Right lobe of liver (tissue), 6 donors: ENCODE measurements around the gene SRPK2. TPM values are rescaled to one million over a fixed set of nuclear protein-coding genes. Genes with fewer than 3 reads are reported as not detected.

Experiments used
- ATAC-seq, 4 donors: fragments of 200-7000 bp; cut with Tn5 transposase; one replicate each; pipeline ENCODE4 v1.9.1; 2020; ENCODE audit warnings: mild to moderate bottlenecking in 4 of 4, moderate library complexity in 4 of 4
- DNase-seq, 3 donors: peaks; one replicate each; pipeline ENCODE4 v3.0.0-alpha.2; 2020
- H3K27ac ChIP-seq, 3 donors: fragments of 200-600 bp; one replicate each; pipeline ENCODE4 v1.8.0; 2022
- H3K27me3 ChIP-seq, 2 donors: fragments of 200-600 bp; one replicate each; pipeline ENCODE4 v1.8.0; 2022
- H3K36me3 ChIP-seq, 4 donors: fragments of 200-600 bp; sonication (generic) in 1 of 4; one replicate each; pipeline versions ENCODE4 v1.5.1 to v1.8.0; 2017 to 2022; ENCODE audit warnings: control low read depth in 1 of 4
- H3K4me1 ChIP-seq, 4 donors: fragments of 200-600 bp; sonication (generic) in 1 of 4; one replicate each; pipeline versions ENCODE4 v1.5.1 to v1.8.0; 2017 to 2022; ENCODE audit warnings: control low read depth in 1 of 4
- H3K4me3 ChIP-seq, 3 donors: fragments of 200-600 bp; one replicate each; pipeline ENCODE4 v1.8.0; 2022
- H3K9me3 ChIP-seq, 4 donors: fragments of 200-600 bp; sonication (generic) in 1 of 4; one replicate each; pipeline versions ENCODE4 v1.5.1 to v1.8.0; 2017 to 2022; ENCODE audit warnings: control low read depth in 1 of 4
- CTCF ChIP-seq, 4 donors: fragments of 200-600 bp in 3 of 4; fragments of 450-650 bp in 1 of 4; IDR thresholded peaks; one replicate each; pipeline versions ENCODE4 v1.5.1 to v1.8.0; 2016 to 2022; ENCODE audit warnings: antibody characterized with exemption in 4 of 4, mild to moderate bottlenecking in 2 of 4
- POLR2A ChIP-seq: fragments of 450-650 bp; IDR thresholded peaks from one replicate; pipeline ENCODE4 v1.6.1; 2017; ENCODE audit warnings: antibody characterized with exemption, mild to moderate bottlenecking
- WGBS: methylation state at CpG from one replicate; pipeline ENCODE4 v1.1.6; 2018; ENCODE audit warnings: low coverage, low lambda C conversion rate; ENCODE audit not compliant: insufficient coverage; ENCODE audit errors: missing lambda C conversion rate; 5-methylcytosine and 5-hydroxymethylcytosine counted together
- intact Hi-C, 2 donors: fragments of 100-400 bp; cut with DNase I; formaldehyde crosslinking; loops; one replicate each; pipeline versions ENCODE4 v1.11.2 to v1.14.1; 2022
- total RNA-seq, 6 experiments: library from RNA; depleted of rRNA in 2 of 6; stranded (reverse); fragments of >200 nt in 2 of 6; fragmentation: NEBNext Ultra II Directional in 3 of 6; extraction: Animal tissue kit (Norgen Biotek cat#: 25700) in 3 of 6; gene quantifications; one replicate each; pipeline versions ENCODE4 v1.1.0 to v1.2.4, GENCODE V29; 2016 to 2023
- donor health status: DM: no; HTN: yes; CAD: no.
- donor health status: DM: no; HTN: no; CAD: no.
- donor health status: DM: no; HTN: no; CAD: no.
- donor health status: DM: no; HTN: yes; CAD: no.
- donor health status: DM: no; HTN: yes; CAD: no.

The SRPK2 gene
- total RNA-seq, 6 experiments from 2014 or later, result 15.5 to 21.1 (median 18.2) TPM

- ATAC-seq, result no peak
- intact Hi-C loops, result no loop called here
- H3K4me3 ChIP-seq, result no peak overlapping the region
- no peak for DNase-seq
- no peaks in the 10 kb centered on the region for H3K36me3 ChIP-seq
- H3K4me1 ChIP-seq, result no peaks in the 10 kb centered on the region
- no peak for TF ChIP-seq CTCF (IDR thresholded peaks at IDR 0.05)
- no peak for TF ChIP-seq POLR2A
- H3K27me3 ChIP-seq, result no peaks in the 10 kb centered on the region
- no peak overlapping the region for H3K27ac ChIP-seq
- no peaks in the 10 kb centered on the region for H3K9me3 ChIP-seq
- 87% methylated on average over 5 of the region's 5 CpGs for WGBS
These were observed 20.2 kb upstream of the SRPK2 start for GRCh38 chr7:105408791-105409410.

GRCh38 chr7:105403128-105403527 lies 14.4 kb upstream of the SRPK2 start:
- 65% methylated on average over 2 of the region's 6 CpGs for WGBS
- intact Hi-C loops, result no loop called here

GRCh38 chr7:105402221-105403095 lies 13.7 kb upstream of the SRPK2 start:
- no peak overlapping the region for H3K27ac ChIP-seq
- H3K4me1 ChIP-seq, result no peaks in the 10 kb centered on the region
- WGBS, result 95% methylated on average over 14 of the region's 18 CpGs
- intact Hi-C loops, result no loop called here
- DNase-seq, result no peak
- no peak overlapping the region for H3K4me3 ChIP-seq
- no peaks in the 10 kb centered on the region for H3K36me3 ChIP-seq
- ATAC-seq, result no peak
- no peak for TF ChIP-seq POLR2A
- TF ChIP-seq CTCF (IDR thresholded peaks at IDR 0.05), result no peak
- H3K9me3 ChIP-seq, result no peaks in the 10 kb centered on the region
- H3K27me3 ChIP-seq, result no peaks in the 10 kb centered on the region

More at GRCh38 chr7:105403128-105403527, 14.4 kb upstream of the SRPK2 start:
- ATAC-seq, result no peak
- no peaks in the 10 kb centered on the region for H3K36me3 ChIP-seq
- H3K4me1 ChIP-seq, result no peaks in the 10 kb centered on the region
- no peak overlapping the region for H3K4me3 ChIP-seq
- DNase-seq, result no peak
- no peaks in the 10 kb centered on the region for H3K27me3 ChIP-seq
- no peaks in the 10 kb centered on the region for H3K9me3 ChIP-seq
- H3K27ac ChIP-seq, result no peak overlapping the region
- TF ChIP-seq CTCF (IDR thresholded peaks at IDR 0.05), result no peak
- no peak for TF ChIP-seq POLR2A

GRCh38 chr7:105399043-105399725 lies 10.5 kb upstream of the SRPK2 start:
- ATAC-seq, result peak in 1 of 4 donors; percentile 40
- no peaks in the 10 kb centered on the region for H3K4me1 ChIP-seq
- TF ChIP-seq POLR2A (no peak), CTCF (IDR thresholded peaks at IDR 0.05) (peak; percentile 12 to 36 (median 28))
- WGBS, result 79% methylated on average over 3 of the region's 3 CpGs
- intact Hi-C loops, result no loop called here
- no peak overlapping the region for H3K27ac ChIP-seq
- no peaks in the 10 kb centered on the region for H3K9me3 ChIP-seq
- no peaks in the 10 kb centered on the region for H3K27me3 ChIP-seq
- no peak overlapping the region for H3K4me3 ChIP-seq
- H3K36me3 ChIP-seq, result no peaks in the 10 kb centered on the region
- DNase-seq, result no peak
